GM15510 (cell line): ENCODE data around the gene DLGAP1.

Experiments used
- POLR2A ChIP-seq: IDR thresholded peaks from 3 replicates; pipeline ENCODE4 v1.6.1; 2011; ENCODE audit warnings: borderline replicate concordance; ENCODE audit not compliant: insufficient read length; ENCODE audit errors: extremely low read depth

Gene DLGAP1

GRCh38 chr18:3806656-3807055 is 648.5 kb downstream of the DLGAP1 start:
- no peak for TF ChIP-seq POLR2A

GRCh38 chr18:3804336-3804735 is 650.8 kb downstream of the DLGAP1 start:
- TF ChIP-seq POLR2A = no peak

GRCh38 chr18:3803350-3803749 is 651.8 kb downstream of the DLGAP1 start:
- no peak for TF ChIP-seq POLR2A

GRCh38 chr18:3799515-3799914 is 655.6 kb downstream of the DLGAP1 start:
- no peak for TF ChIP-seq POLR2A

GRCh38 chr18:3798032-3798431 is 657.1 kb downstream of the DLGAP1 start:
- TF ChIP-seq POLR2A = no peak

- no peak for TF ChIP-seq POLR2A
Measured at GRCh38 chr18:3796434-3796833, 658.7 kb downstream of the DLGAP1 start.

- TF ChIP-seq POLR2A = no peak
Measured at GRCh38 chr18:3794537-3795348, 660.4 kb downstream of the DLGAP1 start.

GRCh38 chr18:3793545-3793944 is 661.6 kb downstream of the DLGAP1 start:
- TF ChIP-seq POLR2A = no peak

- TF ChIP-seq POLR2A = no peak
Measured at GRCh38 chr18:3793111-3793510, 662.0 kb downstream of the DLGAP1 start.

GRCh38 chr18:3792711-3793110 is 662.4 kb downstream of the DLGAP1 start:
- TF ChIP-seq POLR2A = no peak

GRCh38 chr18:3791238-3791637 is 663.9 kb downstream of the DLGAP1 start:
- TF ChIP-seq POLR2A = no peak

GRCh38 chr18:3790703-3791102 is 664.4 kb downstream of the DLGAP1 start:
- TF ChIP-seq POLR2A = no peak

- TF ChIP-seq POLR2A = no peak
Measured at GRCh38 chr18:3789525-3789924, 665.6 kb downstream of the DLGAP1 start.

GRCh38 chr18:3784949-3785348 is 670.2 kb downstream of the DLGAP1 start:
- no peak for TF ChIP-seq POLR2A

GRCh38 chr18:3782901-3783300 is 672.2 kb downstream of the DLGAP1 start:
- TF ChIP-seq POLR2A = no peak

- TF ChIP-seq POLR2A = no peak
Measured at GRCh38 chr18:3777719-3778118, 677.4 kb downstream of the DLGAP1 start.

- TF ChIP-seq POLR2A = no peak
Measured at GRCh38 chr18:3777122-3777521, 678.0 kb downstream of the DLGAP1 start.

- TF ChIP-seq POLR2A = no peak
Measured at GRCh38 chr18:3775996-3776395, 679.1 kb downstream of the DLGAP1 start.

- TF ChIP-seq POLR2A = no peak
Measured at GRCh38 chr18:3773303-3773702, 681.8 kb downstream of the DLGAP1 start.
